NCI-H526 (cell line): ENCODE measurements around the gene EIF4G3.
"Not testable (repeated sequence)": the region's sequence is repeated elsewhere in the genome, so short reads cannot be mapped to it uniquely, and the experiment has no call there.

Experiments used
- DNase-seq, 2 experiments: peaks; one replicate each; lab custom pipeline; 2025; lab: John Stamatoyannopoulos, UW

EIF4G3 gene

DNA sequence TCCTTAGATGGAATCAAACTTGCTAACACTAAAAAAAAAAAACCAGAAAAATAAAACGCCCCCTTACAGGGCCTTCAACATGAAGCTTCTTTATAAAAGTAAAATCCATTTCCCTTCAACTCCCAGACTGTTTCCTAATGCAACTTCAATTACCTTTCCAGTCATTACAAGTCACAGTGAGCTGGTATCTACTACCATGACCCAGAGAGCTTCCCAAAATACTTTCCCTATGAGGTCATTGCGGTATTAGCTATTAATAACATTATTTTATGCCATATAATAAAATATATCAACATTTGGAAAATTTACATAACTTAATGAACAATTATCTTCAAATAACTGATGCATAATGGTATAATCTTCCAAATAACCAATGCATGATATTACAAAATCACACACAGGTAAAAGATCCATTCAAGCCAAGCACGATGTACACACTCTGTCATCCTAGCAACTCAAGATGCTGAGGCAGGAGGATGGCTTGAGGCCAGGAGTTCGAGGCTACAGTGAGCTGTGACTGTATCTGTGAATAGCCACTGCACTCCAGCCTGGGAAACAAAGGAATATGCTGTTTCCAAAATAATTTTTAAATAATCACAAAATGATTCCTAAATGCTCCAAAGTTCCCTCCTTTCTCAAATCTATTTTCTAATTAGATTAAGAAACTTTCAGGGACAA lies 24.1 kb downstream of the EIF4G3 start:
- no peak for DNase-seq

DNA sequence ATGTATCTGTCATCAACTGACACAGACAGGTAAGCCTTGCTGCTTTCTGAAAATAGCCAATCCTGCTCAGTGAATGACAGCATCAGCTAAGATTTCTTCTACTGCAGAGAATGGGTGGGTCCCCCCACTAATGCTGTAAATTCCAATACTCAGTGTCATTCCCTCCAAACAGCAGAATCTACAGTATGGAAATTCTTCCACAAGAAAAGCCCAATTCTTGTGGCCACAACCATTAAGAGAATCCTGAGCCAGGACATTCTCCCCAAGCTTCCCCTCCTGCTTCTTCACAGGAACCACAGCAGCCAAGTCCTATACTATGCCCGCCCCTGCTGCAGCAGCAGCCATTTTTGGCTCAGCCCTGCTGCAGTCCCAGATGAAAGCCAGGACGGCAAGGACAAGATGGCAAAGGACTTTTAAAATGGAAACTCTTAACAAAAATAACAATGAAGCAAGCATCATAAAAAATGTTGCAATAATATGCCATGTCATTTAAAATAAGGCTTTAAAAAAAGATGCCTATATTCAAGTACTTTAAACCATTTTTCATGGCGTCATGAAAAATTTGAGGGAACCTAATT lies 26.8 kb downstream of the EIF4G3 start:
- DNase-seq, result no peak

DNA sequence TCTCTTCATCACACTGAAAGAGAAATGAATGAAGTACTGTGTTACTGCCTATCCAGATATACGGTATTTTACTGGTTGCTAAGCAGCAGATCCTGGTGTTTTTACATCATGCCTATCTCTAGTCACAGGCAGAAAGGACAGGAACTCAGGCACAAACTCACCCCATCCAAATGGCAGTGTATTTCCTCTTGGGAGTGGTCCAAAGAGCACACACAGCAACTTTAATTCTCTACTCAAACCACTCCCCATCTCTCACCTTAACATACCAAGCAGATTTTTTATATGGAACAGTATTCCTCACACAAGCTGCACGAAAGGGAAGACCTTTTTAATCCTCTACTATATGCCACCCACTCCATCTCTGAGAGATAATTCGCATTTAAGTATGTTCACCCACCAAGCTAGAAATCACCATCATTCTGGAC lies 27.3 kb downstream of the EIF4G3 start:
- no peak for DNase-seq

DNA sequence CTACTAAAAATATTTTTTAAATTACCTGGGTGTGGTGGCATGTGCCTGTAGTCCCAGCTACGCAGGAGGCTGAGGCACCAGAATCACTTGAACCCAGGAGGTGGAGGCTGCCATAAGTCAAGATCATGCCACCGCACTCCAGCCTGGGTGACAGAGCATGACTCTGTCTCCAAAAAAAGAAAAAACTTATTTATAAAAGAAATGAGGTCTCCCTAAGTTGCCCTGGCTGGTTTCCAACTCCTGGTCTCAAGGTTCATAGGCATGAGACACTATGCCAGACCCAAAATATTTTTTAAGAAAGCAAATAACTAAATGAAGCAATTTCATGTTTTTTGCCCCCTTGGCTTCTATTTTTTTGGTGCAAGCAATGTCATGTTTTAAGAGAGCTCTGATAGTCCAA lies 32.9 kb downstream of the EIF4G3 start:
- no peak for DNase-seq

DNA sequence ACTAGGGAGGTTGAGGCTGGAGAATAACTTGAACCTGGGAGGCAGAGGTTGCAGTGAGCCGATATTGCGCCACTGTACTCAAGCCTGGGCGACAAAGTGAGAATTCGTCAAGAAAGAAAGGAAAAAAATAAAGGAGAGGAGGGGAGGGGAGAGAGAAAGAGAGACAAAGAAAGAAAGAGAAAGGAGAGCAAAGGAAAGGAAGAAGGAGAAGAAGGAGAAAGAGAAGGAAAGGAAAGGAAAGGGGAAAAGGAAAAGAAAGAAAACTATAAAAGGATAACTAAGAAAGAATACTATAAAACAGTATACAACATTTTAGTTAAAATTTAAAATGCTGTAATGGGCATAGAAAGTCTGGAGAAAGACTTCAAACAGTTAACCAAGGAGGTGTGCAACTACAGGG lies 33.6 kb downstream of the EIF4G3 start:
- DNase-seq, result no peak

DNA sequence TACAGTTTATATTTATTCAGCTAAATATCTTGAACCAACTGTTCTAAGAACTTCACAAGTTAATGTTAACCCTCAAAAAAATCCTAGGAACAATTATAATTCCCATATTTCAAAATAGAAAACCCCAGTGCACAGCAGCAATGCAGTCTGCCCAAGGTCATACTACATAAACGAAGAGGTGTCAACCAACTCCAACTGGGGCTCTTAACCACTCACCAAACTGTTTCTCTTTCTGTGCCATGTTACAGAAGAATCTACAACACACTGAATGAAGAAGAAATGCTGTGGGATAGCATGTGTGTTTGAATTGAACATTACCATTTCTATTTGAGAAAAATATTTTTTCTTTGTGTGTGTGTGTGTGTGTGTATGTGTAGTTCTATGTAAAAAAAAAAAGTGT lies 35.7 kb downstream of the EIF4G3 start:
- no peak for DNase-seq

DNA sequence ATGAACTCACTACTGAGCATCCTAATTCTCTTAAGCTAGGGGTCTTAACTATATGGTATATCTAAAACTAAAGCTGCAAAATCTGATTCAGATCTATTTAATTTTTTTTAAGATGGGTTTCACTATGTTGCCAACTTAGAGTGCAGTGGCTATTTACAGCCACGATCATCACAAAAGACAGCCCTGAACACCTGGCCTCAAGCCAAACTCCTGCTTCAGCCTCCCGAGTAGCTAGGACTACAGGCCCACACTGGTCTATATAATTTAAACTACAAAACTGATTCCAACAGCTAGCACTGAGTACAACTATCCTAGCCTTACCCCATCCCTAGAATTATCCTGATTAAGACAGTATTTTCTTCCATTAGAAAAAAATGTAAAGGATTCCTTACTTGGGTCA lies 37.1 kb downstream of the EIF4G3 start:
- no peak for DNase-seq

DNA sequence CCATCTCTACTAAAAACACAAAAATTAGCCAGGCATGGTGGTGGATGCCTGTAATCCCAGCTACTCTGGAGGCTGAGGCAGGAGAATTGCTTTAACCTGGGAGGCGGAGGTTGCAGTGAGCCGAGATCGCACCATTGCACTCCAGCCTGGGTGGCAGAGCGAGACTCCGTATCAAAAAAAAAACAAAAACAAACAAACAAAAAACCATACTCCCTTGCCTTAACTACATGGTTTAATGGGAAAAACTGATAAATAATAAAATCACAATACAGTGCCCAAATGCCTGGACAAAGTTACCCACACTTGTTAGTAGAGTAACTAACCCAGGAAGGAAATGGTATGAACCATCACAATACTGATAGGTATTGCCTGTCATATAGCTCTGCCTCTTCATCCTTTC lies 40.4 kb downstream of the EIF4G3 start:
- DNase-seq, result not testable (repeated sequence)

DNA sequence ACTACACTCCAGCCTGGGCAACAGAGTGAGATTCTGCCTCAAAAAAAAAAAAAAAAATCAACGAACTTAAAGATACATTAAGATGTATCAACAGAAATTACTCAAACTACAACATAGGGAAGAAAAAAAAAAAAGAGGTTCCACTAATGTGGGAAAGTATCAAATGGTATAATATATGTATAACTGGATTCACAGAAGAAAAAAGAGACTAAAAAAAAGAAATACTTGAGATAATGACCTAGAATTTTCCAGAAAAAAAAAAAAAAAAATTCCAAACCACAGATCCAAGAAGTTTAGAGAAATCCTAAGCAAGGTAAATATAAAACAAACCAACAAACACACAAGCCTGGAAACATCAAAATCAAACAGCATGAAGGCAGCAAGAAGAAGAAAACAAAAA lies 45.5 kb downstream of the EIF4G3 start:
- no peak for DNase-seq

DNA sequence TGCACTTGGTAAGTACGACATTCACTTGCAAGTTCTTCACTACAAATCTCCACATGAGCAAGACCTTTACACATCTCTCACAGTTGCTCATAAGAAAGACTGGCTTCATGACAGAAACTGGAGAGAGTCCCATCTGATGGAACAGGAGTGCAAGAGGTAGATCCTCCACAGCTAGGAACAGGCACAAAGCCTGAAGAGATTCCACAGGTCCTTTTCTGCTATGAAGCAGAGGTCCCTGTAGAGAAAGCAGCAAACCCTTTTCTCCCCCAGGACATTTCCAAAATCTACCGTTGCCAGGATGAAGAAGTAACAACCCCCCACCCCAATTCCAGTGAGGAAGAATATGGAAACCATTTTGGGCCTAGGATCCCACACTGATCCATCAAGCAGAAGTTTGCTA lies 47.3 kb downstream of the EIF4G3 start:
- no peak for DNase-seq

DNA sequence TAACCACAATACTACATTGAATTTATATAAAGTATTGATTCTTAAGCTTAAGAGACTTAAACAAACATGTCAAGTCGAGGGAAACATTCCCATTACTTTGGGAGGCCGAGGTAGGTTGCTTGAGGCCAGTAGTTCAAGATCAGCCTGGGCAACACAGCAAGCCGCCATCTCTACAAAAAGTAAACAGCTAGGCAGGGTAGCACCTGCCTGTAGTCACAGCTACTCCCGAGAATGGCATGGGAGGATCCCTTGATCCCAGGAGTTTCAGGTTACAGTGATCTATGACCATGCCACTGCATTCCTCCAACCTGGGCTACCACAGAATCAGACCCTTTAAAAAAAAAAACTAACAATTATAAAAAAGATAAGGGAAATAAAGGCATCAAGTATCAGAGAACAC lies 50.4 kb downstream of the EIF4G3 start:
- DNase-seq, result peak in 1 of 2 experiments; percentile 2

DNA sequence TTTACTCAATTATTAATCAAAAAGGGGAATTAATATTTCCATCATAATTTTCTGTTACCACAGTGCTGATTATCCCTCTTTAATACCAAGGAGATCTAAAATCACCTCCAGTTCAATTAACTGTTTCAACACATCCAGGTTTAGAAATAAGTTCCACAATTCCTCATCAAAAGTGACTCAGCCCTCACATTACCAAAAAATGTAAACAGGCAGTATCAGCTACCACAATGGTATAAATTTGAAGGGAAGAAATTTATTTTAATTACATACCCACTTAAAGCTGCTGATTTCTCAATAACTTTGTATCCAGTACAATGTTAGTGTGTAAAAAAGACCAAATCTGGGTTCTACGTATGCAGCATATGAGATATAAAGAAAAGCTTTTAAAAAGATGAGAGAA lies 51.9 kb downstream of the EIF4G3 start:
- DNase-seq, result no peak

DNA sequence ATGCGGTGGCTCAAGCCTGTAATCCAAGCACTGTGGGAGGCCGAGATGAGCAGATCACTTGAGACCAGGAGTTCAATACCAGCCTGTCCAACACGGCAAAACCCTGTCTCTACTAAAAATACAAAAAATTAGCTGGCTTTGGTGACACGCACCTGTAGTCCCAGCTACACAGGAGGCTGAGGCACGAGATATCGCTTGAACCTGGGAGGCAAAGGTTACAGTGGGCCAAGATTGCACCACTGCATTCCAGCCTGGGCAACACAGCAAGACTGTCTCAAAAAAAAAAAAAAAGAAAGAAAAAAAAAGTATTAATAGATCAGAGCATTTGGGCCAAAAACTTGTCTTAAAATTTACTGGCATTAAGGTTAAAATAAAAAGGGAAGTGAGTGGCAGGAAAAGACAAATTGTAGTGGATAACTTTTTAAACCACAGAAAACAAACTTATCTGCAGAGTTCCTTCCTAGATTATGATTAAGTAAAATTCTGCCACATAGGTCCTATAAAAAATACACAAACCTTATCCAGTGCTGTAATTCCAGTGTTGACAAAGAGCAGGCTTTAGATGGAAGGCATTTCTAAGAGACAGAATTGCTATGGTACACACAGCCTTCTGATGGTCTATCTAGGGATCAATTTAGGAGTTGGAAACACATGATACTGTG lies 53.3 kb downstream of the EIF4G3 start:
- no peak for DNase-seq

DNA sequence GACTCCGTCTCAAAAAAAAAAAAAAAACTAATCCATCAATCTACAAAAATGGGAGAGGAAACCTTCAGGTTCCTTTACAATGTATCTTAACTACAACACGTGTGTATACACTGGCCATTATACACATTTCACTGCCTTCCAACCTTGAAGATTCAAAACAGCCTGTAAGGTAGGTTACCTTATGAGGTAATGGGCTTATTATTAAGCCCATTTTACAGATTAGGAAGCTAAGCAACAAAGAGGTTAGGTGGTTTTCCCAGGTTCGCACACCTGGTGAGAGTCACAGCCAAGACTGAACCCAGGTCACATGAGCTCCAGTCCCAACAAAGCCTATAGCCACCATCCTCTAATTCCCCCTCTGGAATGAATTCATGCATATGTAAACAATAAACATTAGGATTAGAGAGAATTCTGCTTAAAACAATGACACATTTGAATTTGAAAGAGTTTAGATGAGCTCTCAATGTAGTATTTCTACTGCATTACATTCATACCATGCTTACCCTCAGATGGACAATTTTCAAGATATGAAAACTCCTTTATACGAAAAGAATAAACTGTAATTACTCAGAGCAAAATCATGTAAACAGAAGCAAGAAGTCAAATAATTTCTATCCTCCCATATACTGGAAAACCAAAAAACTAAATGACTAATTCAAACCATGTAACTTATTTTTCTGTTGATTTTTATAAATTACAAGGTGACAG lies 54.8 kb downstream of the EIF4G3 start:
- no peak for DNase-seq

DNA sequence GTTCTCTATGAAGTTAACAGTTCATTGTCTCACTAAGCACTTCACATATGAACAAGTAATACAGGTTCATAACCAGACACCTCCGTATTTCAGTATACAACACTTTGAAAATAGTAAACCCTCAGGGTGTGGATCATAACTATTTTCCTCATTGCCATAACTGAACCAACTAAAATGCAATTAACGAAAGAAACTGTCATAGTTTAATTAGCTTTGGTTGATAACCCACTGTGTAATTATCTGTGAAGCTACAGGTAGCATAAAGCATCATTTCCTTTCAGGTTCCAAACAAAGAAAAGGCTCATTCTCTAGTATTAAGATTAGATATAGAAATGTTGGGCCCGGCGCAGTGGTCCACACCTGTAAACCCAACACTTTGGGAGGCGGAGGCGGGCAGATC lies 58.5 kb downstream of the EIF4G3 start:
- no peak for DNase-seq

DNA sequence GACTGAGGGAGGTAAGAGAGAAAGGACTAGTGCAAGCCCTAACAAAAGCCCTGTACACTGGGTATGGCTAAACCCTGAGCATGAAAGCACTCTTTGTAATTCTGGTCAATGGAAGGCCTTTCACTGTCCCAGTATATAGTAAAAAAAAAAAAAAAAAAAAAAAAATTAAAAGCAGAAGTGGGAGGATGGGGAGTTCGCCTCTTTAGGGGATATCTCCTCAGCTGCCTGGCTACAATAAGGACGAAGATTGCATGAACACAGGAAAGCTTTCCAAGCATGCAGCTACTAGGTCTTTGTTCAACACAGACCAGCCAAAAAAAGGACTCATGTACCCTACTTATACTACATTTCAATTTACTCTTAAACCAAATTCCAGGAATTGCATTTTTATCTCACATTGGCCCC lies 59.1 kb downstream of the EIF4G3 start:
- DNase-seq, result no peak

DNA sequence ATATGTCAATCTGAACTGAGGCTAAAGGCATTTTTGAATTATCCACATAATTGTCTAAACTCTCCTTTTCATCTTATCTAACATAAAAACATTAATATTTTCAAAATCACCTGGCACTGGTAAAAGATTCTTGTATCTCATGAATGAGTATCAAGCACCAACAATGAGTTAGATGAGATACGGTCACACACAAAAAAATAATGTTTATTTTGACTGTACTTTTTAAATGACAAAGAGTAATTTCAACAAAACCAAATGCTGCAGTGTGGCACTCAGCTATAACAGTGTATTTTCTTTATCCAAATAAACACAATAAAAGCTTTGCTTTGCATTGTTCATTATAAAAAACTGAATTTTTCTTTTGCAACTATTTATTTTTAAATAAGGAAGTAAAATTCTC lies 59.5 kb downstream of the EIF4G3 start:
- DNase-seq, result no peak

DNA sequence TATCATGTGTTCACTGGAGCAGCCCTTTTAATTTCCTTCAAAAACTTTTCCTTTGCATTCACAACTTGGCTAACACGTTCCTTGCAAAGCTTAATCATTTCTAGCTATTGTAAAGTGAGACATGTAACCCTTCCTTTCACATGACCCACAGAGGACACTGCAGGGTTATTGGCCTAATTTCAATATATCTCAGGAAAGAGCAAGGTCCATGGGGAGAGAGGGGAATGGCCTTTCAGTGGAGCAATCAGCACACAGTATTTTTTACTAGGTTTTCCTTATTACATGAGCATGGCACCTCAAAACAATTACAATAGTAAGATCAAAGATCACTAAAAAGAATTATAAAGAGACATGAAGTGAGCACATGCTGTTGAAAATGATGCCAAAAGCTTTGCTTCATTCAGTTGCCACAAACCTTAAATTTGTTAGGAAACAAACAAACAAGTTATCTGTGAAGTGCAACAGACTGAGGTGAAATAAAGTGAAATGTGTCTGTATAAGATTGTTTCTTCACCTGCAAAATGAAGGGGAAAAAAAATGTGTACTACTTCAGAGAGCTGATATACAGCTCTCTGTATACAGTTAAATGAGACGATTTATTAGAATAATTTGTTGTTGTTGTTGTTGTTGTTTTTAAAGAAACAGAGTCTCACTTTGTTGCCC lies 61.5 kb downstream of the EIF4G3 start:
- DNase-seq, result no peak

DNA sequence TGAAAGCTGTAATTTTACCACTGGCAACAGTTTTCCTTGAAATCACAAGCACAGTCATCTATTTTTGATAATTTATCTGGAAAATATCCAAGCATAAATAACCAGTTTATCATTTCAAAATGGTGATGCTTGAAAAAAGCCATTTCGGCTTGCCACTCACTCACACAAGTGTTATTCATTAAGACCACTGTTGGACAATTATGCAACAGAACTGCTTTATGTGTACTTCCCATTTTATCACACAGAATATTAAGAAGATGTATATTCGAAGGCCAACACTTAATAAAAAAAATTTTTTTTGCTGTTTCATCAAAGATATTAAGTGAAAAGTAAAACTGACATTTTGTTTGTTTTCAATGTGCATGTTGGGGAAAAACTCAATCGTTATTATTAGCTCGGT lies 62.3 kb downstream of the EIF4G3 start:
- DNase-seq, result no peak

DNA sequence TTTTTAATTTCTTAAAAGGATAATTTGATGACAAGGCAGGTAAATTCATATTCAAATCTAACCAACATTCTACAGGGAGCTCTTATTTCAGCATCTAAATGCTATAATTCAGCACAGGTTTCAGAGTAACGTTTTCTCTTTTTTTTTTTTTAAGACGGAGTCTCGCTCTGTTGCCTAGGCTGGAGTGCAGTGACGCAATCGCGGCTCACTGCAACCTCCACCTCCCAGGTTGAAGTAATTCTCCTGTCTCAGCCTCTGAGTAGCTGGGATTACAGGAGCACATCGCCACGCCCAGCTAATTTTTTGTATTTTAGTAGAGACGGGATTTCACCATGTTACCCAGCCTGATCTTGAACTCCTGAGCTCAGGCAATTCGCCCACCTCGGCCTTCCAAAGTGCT lies 66.5 kb downstream of the EIF4G3 start:
- DNase-seq, result no peak

DNA sequence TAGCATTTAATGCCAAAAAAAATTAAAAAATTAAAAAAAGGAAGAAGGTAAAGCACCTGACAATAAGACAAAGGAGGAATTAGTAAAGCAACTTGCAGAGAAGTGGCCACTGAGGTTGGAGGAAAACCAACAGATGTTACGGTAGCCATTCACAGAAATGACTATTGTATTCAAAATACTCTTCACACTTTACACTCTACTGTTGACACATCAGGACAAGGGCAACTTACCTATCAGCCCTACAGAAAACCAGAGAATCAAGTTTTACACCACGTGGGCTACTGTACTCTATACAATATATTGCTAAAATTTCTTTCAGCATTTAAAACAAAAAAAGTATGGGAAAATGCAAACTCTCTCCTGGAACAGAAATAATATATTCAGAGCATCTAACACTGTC lies 70.0 kb downstream of the EIF4G3 start:
- DNase-seq, result no peak

DNA sequence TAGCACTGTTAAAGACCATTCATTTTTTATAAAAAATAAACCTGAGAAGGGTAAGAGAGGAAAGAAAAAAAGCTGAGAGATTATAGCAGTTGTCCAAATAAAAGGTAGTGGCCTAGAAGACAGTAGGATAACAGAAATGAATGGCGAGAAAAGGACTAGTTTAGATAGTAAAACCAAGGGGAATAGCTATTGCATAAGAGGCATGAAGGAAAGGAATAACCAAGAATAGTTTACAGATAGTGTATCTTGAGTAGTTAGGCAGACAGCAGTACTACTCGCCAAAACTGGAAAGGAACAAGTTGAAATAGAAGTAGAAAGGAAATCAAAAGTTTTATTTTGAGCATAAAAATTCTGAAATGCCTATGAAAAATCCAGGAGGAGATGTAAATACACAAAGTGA lies 70.5 kb downstream of the EIF4G3 start:
- no peak for DNase-seq

DNA sequence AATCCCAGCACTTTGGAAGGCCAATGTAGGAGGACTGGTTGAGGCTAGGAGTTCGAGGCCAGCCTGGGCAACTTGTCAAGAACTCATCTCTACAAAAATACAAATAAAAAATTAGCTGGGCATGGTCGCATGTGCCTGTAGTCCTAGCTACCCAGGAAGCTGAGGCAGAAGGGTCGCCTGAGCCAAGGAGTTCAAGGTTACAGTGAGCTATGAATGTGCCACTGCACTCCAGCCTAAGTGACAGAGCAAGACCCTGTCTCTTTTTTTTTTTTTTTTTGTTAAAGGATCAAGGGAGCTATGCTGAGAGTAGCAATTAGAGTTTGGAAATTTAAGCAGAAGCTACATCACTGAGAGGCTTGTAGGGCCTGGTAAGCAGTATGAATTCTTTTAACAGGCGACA lies 70.9 kb downstream of the EIF4G3 start:
- no peak for DNase-seq
